GM18873 (cell line): Measurements from ENCODE around the gene MACF1.

Experiments used
- ATAC-seq: cut with Tn5 transposase; IDR thresholded peaks from one replicate; pipeline ENCODE4 v1.9.1; 2021; ENCODE audit warnings: mild to moderate bottlenecking, moderate library complexity, moderate number of reproducible peaks; ENCODE audit not compliant: unreplicated experiment, low FRiP score

MACF1 gene

GRCh38 chr1:39408641-39409054, 204.2 kb downstream of the MACF1 start:
- ATAC-seq, result peak; percentile 66

- ATAC-seq, result no peak
Measured at GRCh38 chr1:39409055-39409816, 204.7 kb downstream of the MACF1 start.

- no peak for ATAC-seq
Measured at GRCh38 chr1:39410915-39411436, 206.5 kb downstream of the MACF1 start.

GRCh38 chr1:39411526-39412478, 207.3 kb downstream of the MACF1 start:
- no peak for ATAC-seq

GRCh38 chr1:39412892-39413291, 208.4 kb downstream of the MACF1 start:
- no peak for ATAC-seq

- no peak for ATAC-seq
Measured at GRCh38 chr1:39413902-39414528, 209.5 kb downstream of the MACF1 start.

GRCh38 chr1:39415553-39415952, 211.1 kb downstream of the MACF1 start:
- no peak for ATAC-seq

GRCh38 chr1:39416609-39417008, 212.1 kb downstream of the MACF1 start:
- ATAC-seq, result no peak

- ATAC-seq, result no peak
Measured at GRCh38 chr1:39418236-39418635, 213.7 kb downstream of the MACF1 start.

- no peak for ATAC-seq
Measured at GRCh38 chr1:39420493-39420892, 216.0 kb downstream of the MACF1 start.

GRCh38 chr1:39422614-39423013, 218.1 kb downstream of the MACF1 start:
- ATAC-seq, result no peak

GRCh38 chr1:39425151-39425550, 220.7 kb downstream of the MACF1 start:
- no peak for ATAC-seq

GRCh38 chr1:39425634-39426033, 221.1 kb downstream of the MACF1 start:
- ATAC-seq, result no peak

GRCh38 chr1:39426346-39426745, 221.9 kb downstream of the MACF1 start:
- ATAC-seq, result no peak

- no peak for ATAC-seq
Measured at GRCh38 chr1:39427374-39427773, 222.9 kb downstream of the MACF1 start.

GRCh38 chr1:39427912-39428311, 223.4 kb downstream of the MACF1 start:
- ATAC-seq, result no peak

GRCh38 chr1:39431927-39432326, 227.4 kb downstream of the MACF1 start:
- ATAC-seq, result no peak

- no peak for ATAC-seq
Measured at GRCh38 chr1:39434797-39435395, 230.4 kb downstream of the MACF1 start.

- no peak for ATAC-seq
Measured at GRCh38 chr1:39435597-39435996, 231.1 kb downstream of the MACF1 start.

- no peak for ATAC-seq
Measured at GRCh38 chr1:39436842-39437241, 232.3 kb downstream of the MACF1 start.
